Astrocyte (in vitro differentiated cells and primary cell): ENCODE data around the gene ZBTB22.

Experiments
- EZH2 ChIP-seq: IDR thresholded peaks from 2 replicates; pipeline ENCODE4 v1.6.1; 2012; ENCODE audit warnings: mild to moderate bottlenecking, low read length, inconsistent platforms; ENCODE audit not compliant: insufficient read depth
- TF ChIP-seq, protein P1 (sequence below): IDR thresholded peaks from 2 replicates; pipeline ENCODE4 v1.5.1; 2011; ENCODE audit warnings: low read depth, mild to moderate bottlenecking, inconsistent platforms, low read length, moderate library complexity; ENCODE audit not compliant: insufficient read depth

GRCh38 chr6:33330736-33331135, 13.2 kb upstream of the ZBTB22 start:
- TF ChIP-seq, protein P1, sequence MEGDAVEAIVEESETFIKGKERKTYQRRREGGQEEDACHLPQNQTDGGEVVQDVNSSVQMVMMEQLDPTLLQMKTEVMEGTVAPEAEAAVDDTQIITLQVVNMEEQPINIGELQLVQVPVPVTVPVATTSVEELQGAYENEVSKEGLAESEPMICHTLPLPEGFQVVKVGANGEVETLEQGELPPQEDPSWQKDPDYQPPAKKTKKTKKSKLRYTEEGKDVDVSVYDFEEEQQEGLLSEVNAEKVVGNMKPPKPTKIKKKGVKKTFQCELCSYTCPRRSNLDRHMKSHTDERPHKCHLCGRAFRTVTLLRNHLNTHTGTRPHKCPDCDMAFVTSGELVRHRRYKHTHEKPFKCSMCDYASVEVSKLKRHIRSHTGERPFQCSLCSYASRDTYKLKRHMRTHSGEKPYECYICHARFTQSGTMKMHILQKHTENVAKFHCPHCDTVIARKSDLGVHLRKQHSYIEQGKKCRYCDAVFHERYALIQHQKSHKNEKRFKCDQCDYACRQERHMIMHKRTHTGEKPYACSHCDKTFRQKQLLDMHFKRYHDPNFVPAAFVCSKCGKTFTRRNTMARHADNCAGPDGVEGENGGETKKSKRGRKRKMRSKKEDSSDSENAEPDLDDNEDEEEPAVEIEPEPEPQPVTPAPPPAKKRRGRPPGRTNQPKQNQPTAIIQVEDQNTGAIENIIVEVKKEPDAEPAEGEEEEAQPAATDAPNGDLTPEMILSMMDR: no peak
- TF ChIP-seq EZH2: no peak
